Panc1 (cell line): ENCODE data around the gene YTHDC2.

Experiments used
- CTCF ChIP-seq: fragments of 450-650 bp; IDR thresholded peaks from 2 replicates; pipeline ENCODE4 v1.5.1; 2017; ENCODE audit warnings: mild to moderate bottlenecking
- POLR2AphosphoS5 ChIP-seq: IDR thresholded peaks from 2 replicates; pipeline ENCODE4 v1.6.1; 2012; ENCODE audit warnings: mild to moderate bottlenecking, low read depth, low read length, moderate library complexity
- REST ChIP-seq, 2 experiments: IDR thresholded peaks; 2 replicates each; pipeline ENCODE4 v1.6.1; 2011 to 2012; ENCODE audit warnings: low read depth in 2 of 2, control low read depth in 1 of 2, low read length in 1 of 2, mild to moderate bottlenecking in 1 of 2, moderate library complexity in 1 of 2; ENCODE audit not compliant: insufficient read depth in 1 of 2
- SIN3A ChIP-seq: IDR thresholded peaks from 2 replicates; pipeline ENCODE4 v1.6.1; 2012; ENCODE audit warnings: low read depth, mild to moderate bottlenecking, low read length, moderate library complexity, borderline replicate concordance; ENCODE audit not compliant: insufficient read depth
- TCF7L2 ChIP-seq: IDR thresholded peaks from 2 replicates; pipeline ENCODE4 v1.6.1; 2011; ENCODE audit warnings: mild to moderate bottlenecking, low read depth, low read length, inconsistent platforms

- no peak for TF ChIP-seq CTCF
- no peak for TF ChIP-seq POLR2AphosphoS5
- no peak for TF ChIP-seq TCF7L2
- no peak for TF ChIP-seq REST (IDR thresholded peaks at IDR 0.05; ENCODE audit: insufficient read depth in 1 of 2, low read depth in 2 of 2, low read length in 1 of 2)
- TF ChIP-seq SIN3A, result no peak
Observed at GRCh38 chr5:113598150-113598549, 84.7 kb downstream of the YTHDC2 start.
